HG03045 (cell line): ENCODE measurements around the gene TRIM17.

Experiments
- ATAC-seq: cut with Tn5 transposase; IDR thresholded peaks from one replicate; pipeline ENCODE4 v1.9.1; 2021; ENCODE audit warnings: mild to moderate bottlenecking, moderate library complexity; ENCODE audit not compliant: unreplicated experiment

Gene TRIM17

DNA sequence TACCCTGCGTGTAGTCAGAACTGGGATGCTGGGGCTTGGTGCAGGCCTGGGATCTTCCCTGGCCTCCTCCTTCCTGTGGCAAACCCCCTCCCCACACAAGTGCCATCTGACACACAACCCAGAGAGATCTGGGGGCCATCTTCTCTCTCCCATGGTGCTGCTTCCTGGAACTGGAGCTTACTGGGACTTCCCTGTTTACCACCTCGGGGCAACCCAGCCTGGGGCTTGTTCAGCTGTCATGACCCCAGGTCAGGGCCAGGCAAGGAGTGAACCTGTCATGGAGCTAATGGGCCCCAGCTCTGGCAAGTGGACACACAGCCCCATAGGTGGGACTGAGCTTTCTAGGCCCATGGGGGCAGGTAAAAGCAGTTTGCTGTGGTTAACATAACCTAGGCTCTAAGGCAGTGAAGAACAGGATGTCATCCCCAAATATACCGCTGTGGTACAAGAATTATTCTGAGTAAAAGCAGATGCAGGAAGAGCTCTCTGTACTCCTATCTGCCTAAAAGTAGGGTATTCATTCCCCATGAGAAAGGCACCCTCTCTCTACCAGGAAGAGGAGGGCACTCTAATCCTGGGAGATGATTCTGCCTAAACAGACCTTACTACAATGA is 12.4 kb downstream of the TRIM17 start:
- no peak for ATAC-seq

DNA sequence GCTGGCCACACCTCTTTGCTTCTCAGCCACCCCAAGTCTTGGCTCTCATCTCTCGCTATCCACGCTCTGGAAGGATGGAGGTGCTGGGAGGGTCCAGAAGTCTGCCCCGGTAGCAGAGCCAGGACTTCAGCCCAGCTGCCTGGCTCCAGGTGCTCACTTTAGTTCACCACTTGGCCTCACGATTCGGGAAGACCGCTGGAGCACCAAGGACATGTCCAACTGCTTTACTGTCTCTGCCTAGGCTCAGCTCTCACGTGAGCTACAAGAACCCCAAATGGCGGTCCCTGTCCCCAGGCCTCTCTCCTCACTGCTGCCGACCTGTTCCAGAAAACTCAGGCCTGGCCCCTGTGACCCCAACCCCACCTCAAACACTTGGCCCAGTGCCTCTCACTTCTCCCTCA is 13.4 kb downstream of the TRIM17 start:
- no peak for ATAC-seq

DNA sequence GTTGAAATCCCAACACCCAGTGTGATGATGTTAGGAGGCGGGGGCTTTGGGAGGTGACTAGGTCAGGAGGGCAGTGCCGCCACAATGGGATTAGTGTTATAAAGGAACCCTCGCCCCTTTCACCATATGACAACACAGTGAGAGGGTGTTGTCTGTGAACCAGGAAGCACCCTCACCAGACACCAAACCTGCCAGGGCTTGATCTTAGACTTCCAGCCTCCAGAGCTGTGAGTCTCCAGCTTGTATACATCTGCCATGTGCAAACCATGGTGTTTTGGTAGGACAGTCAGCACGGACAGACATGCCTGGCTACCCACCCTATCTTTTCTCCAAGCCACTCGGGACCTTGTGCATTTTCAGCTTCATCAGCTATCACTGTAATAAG is 14.0 kb downstream of the TRIM17 start:
- no peak for ATAC-seq

DNA sequence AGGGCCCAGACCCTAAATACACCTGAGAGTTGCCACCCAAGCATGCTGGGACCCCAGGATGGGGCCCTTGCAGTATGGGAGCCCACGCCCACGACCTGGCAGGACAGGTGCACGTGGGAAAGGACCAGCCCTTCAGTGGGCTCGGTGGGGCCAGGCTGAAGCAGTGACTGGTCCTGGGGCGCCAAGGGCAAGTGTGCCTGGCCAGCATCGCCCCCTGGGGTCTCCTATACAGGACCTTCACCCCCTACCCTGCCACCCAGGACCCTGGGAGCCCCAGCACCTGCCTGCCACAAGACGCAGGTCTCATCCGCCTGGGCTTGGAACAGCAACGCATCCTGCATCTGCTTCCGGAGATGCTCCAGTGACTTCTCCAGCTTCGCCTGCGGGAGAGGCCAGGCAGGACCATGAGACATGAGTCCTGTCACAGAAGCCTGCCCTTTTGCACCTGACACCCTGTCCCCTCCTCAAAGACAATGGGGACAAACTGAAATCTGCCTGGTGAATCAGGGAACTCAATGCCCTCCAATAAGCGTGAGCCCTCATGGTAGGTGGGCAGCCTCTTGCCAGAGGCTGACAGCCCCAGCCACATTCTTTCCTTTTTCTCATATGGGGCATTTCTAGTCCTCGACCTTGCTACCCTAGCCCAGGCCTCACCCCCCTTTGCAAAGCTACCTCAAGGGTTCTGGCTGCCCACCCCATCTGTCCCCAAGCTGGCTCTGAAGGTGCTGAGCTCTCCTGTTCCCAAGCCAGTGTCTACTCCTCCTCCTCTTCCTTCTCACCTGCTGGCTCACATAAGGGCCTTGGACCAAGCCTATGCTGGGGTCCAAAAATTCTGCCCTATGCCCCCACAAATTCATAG is 14.7 kb downstream of the TRIM17 start:
- ATAC-seq = no peak

DNA sequence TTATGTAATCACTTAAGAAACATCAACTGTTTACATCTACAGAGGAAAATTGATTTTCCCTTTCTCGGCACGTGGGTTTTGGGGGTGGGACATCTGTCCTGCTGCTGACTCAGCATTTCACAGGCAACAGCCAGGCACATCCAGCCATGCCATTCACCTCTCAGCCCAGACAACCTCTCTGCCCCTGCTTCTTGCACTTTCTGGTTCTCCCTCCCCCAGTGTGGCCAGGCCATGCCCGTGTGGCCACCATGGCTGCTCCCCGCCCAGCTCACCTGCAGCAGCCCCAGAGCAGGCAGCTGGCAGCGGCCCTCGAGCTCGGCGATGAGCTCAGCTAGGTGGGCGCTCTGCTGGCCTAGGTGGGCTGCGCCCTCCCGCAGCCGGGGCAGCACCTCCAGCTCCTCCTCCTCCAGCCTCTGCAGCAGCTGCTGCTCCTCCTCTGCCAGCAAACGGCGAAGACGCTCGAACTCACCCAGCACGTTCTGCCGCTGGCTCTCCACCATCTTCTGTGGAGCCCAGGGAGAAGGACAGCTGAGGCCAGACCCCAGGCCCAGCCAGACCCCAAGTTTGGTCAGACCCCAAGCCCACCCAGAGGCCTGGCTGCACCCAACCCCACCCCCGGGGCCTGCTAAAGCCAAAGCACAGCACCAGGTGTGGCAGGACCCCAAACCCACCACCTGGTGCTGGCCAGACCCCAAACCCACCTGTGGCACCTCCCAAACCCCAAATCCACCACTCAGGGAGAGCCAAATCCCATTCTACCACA is 15.8 kb downstream of the TRIM17 start:
- ATAC-seq = no peak

DNA sequence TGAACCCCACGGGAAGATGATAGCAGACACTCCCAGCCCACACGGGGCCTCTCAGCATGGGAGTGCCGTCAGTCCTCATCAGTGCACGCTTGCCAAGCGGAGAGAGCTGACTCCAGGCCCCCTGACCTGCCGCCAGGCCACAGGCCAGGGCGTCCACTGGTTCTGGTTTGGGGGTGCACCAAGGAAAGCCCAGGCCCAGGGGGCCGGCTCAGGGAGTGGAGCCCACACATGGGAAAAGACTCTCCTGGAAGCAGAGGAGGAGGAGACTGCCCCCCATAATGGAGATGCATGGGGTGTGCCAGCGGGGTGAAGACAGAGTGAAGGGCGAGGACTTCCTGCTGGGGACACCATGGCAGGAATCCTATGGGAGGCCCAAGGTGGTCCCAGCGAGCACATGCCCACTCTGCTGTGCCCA is 16.4 kb downstream of the TRIM17 start:
- no peak for ATAC-seq

DNA sequence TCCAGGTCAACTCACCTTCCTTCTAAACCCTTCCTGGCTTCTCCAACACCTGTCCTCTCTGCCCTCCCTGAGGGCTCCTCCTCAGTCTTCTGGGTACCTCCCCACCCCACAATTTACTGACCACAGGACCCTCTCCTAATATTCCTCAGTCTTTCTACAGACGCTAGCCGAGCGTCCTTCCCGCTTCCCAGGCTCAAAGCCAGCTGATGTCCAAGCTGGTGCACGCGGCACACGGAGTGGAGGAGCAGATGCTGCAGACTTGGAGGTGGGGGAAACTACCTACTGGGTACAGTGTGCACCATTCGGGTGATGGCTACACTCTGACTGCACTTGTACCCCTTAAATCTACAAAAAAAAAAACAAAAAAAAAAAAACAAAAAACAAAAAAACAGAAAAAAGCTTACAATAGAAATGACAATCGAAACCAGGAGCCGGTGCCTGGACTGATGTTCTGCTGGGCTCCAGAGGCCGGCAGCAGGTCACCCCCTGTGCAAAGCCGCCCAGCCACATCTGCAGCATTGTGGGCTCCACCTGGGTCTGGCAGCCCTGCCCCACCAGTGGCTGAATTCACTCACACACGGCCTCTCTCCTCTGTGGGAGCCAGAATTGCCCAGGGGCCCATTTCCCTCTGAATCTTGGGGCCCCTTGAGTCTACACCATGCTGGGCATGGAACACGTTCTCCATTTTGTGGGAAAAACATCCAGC is 17.0 kb downstream of the TRIM17 start:
- no peak for ATAC-seq

DNA sequence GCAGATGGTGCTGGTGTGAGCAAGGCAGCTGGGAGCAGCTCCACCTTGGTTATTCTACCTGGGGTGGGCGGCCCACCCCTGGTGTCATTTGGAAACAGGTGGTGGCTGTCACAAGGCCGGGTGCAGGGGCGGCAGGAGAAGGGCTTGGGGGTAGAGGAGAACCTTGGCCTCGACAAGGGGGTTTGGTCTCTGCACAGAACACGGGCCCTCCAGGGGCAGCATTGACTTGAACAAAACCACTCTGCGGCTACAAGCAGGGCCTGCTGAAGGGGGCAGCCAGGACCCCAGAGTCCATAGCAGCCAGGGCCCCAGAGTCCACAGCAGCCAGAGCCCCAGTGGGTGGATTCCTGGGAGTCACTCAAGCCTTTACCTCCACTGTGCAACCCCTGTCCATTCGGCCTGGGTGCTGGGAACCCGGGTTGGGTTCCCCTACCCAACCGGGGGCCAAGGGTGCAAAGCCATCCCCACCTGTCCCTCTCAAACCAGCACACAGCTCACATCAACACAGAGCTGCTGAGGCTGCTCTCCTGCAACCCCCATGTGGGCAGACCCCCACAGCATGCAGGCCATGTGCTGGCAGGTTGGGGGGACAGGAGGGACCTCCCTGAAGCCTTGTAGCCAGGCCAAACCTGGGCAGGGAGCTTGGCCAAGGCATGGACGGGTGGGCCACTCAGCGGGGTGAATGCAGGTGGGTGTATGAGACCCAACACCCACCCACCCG is 17.8 kb downstream of the TRIM17 start:
- ATAC-seq = no peak

DNA sequence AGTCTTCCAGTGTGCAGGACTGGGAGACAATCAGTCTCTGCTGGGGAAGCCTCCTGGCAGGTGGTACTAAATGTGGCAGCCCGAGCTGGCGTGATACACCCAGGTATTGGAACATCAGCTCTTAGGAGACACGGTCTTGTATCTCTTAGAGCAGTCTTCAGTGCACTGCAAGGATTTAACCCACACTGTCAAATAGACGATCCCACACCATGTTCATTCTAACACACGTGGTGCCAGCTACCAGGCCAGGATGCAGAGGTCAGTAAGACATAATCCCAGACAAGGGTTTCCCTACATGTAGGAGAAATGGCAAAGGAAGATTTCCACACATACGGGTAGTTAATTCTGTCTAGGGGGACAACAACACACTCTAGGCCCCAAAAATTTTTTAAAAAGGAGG is 18.7 kb downstream of the TRIM17 start:
- ATAC-seq = no peak

DNA sequence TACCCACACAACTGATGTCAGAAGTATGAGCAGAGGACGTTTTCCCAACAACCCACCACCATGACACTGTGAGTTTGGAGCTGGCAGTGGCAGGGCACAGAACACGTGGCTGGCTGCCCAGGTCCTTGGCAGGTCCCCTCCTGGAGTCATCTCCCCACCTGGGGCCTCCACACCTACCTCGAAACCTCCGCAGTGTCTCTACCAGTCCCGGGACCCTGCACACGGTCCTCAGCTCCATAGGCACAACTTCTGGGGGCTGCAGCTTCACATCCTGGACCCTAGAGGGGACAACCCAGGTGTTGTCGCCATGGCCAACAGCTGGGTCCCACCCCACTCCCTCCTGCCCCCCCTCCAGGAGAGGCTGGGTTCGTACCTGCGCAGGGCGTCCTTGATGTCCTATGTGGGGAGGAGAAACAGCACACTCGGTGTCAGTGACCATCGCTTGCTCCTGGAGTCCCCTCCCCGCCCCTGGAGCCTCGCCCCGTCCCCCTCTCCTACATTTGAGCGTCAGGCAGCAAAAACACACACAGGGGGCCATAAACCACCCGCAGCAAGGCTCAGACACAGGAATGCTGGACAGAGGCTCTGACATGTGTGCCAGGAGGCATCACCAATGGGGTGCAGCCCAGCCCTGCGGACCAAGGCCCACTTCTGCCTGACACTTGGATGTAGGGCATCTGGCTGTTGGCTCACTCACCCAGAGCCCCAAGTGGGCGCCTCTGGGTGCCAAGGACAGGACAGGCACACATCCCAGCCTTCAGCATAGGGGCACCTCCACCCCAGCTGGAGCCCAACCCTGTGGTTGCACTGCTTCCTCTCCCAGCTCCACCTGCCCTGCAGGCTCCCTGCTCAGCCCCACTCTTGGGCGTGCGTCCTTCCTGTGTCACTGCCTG is 19.6 kb downstream of the TRIM17 start:
- ATAC-seq = no peak

DNA sequence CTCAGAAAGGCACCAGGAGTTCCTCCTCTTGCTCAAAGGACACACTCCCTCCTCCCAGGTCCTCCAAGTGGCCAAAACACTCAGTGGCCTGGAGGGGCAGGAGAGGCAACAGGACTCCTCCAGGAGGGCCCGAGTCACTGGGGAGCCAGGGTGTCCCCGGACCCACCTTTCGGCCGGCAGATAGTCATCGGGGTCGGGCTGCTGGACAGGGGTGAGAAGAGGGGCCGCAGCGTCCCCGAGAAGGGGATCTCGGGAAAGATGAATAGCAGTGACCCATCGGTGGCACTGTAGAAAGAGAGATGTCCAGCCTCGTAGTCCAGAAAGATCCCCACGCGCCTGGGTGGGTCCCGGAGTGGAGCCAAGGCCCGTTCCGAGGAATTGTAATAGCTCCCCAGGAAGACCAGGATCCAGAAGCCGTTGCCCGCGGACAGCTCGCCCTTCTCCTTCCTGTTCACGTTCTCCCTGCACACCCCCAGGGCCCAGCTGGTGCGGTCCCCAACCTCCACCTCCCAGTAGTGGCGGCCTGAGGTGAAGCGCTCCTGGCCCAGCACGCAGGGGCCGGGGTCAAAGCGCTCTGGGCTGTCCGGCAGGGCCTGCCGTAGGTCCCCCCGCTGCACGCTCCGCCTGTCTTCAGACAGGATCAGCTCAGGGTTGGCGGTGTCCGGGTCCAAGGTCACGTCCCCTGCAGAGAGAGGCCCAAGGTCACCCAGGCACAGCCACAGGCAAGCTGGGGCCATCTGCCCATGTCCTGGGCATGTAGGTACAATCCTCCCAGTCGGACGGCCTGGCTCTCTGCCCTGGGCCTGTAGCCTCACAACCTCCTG is 21.9 kb downstream of the TRIM17 start:
- no peak for ATAC-seq

DNA sequence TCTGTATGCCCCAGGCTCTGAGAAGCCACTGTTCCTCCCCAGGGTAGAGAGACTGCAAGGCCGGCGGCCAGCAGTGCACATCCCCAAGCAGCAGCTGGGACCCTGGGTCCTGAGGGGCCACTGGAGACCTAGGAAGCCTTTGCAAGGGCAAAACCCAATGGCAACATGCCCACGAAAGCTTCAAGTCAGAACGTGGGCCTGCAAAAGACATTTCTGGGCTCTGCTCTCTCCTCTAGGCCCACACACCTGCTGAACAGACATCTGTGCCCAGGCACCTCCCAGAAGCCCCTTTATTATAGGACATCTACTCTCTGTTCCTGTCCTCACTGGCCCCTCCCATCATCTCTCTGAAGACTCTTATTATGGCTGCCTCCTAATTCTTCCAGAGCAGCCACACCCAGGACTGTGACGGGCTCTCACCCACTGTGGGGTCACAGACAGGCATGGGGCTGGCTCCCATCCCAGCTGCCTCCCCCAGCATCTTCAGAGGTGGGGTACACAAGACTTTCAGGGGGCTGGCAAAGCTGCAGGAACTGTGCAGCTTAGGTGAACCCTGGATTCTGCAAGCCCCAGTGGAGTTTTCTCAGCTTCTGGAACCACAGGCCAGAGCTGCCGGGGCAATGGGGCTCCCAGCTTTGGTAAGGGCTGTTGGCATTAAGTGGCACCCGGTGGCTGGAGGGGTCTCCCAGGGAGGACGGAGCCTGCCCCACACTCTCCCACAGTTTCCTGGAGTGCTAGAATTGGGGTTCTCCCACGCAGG is 22.7 kb downstream of the TRIM17 start:
- ATAC-seq = no peak

DNA sequence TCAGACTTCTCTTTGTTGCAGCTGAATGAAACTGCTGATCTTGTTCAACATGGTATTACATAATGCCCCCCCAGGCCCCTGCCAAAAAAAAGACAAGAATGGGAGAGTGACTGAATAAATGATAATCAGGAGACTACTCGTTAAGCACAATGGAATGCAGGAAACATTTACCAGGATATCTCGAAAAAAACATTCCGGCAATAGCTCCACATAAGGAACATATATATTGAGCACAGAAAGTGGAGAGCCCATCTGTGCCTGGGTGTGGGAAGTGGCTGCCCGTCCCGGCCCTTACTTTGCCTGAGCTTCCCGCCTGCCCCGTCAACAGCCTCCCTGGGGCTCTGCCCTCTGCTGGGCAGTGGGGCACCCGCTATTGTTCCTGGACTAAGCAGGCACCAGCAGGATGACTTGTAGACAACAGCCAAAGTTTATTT is 23.4 kb downstream of the TRIM17 start:
- no peak for ATAC-seq

DNA sequence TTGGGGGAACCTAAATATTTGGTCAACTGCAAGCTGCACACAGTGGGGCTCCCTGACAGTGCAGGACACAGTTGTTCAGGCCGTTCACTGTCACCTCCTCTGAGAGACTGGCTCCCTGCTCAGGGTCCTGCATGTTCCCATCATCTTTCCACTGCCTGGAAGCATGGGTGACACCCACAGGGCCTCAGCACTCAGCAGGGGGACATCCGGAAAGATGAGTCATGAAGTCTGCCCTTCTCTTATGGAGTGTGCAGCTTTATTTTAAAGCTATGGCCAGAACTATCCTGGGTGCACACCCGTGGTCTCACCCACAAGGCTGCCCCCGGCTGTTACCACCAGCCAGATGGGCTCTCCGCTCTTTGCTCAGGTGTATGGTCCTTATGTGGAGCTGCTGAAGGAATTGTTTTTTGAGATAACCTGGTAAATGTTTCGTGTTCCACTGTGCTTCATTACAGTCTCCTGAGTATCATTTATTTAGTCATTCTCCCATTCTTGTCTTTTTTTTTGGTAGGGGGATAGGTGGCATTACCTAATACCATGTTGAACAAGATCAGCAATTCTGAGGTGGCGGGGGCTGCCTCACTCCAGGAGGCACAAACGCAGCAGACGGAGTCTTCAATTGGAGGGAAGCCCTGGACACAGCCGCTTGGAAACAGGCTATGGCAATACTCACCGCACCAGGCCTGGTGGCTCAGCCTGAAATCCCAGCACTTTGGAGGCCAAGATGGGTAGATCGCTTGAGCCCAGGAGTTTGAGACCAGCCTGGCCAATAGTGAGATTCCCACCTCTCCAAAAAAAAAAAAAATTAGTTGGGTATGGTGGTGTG is 24.3 kb downstream of the TRIM17 start:
- no peak for ATAC-seq

DNA sequence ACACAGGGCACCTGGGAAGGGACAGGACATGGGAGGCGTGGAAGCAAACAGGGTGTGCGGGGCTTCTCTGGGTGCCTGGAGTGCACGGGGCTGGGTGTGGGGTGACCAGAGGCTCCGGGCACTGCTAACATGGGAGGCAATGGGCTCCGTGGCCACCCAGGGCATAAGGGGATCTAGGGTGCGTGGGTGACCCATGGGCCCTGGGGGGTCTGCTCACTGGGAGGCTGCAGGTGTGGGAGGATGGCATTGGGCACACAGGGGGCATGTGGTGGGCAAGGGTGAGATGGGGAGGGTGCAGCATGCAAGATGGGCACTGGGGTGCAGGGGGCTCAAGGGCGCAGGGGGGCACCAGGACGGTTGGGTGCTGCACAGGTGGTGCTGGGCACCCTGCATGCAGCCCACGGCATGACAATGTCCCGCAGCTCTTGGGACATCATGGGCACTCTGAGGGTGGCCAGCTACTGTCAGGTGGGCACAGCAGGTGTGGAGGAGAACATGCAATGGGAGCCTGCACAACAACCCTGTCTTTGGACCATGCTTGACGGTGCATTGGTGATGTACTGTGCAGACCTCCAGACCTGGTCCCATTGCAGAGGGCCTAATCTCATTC is 25.1 kb downstream of the TRIM17 start:
- ATAC-seq = no peak

DNA sequence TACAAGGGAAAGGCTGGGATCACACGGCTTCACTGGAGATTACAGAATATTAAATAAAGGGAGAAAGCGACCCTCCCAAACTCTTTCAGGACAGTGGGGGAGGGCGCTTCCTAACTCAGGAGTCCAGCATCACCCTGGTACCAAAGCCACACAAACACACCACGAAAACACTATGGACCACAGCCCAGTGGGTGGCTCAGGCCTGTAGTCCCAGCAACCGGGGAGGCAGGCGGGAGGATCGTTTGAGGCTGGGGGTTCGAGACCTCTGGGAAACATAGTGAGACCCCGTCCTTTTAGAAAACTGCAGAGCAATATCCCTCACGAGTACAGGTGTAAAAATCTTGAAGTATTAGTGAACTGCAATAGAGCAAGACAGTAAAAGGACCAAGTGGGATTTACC is 26.0 kb downstream of the TRIM17 start:
- ATAC-seq = no peak

DNA sequence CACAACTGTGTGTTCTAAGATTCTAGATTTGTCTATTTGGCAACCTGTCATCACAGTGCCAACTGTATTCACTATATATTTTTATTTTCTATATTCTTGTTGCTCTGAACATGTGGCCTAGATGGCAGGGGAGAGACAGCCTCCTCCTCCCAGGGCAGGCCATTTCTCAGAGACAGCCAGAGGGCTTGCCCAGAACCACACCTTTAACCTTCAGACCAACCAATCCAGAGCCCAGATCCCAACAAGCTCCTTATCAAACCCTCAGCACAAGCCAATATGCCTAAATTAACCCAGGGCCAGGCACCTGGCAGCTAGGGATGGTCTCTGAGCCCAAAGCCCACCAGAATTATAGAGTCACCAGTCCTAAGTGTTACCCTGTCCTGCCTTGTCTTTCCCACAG is 29.3 kb downstream of the TRIM17 start:
- ATAC-seq = no peak
